ENCODE data around the gene TRIM31.
"Not testable (repeated sequence)": the region's sequence is repeated elsewhere in the genome, so short reads cannot be mapped to it uniquely, and the experiment has no call there.

Gene TRIM31

DNA sequence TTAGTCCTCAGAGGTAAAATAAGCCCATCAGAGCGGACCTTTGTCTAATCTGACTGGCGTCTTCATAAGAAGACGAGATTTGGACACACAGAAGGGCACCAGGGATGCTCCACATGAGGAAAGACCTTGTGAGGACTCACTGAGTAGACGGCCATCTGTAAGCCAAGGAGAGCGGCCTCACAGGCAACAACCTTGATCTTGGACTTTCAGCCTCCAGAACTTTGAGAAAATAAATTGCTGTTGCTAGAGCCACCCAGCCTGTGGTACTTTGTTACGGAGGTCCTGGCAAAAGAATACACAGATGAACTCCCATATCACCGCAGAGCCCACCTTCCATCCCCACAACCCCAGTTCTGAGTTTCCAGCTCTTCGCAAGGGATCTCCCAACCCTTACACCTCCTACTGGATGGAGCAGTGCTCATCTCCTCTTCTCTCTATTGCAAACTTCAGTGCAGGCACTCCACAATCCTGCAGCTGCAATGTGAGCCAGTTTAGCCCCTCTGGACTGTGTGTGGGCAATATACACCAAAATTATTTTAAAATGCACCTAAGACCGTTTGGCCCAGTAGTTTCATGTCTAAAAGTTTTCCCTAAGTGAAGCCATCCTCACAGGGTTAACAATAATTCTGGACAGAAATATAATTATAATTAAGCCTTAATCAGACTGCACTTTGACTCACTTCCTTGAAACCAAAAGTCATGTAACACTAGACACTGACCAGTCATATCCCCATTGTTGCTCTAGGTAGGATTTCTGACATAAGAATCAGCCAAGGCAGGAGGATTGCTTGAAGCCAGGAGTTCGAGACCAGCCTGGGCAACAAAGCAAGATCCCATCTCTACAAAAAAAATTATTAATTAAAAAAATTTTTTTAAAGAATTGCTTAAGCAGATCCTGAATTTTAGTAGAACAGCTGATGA, 8.8 kb upstream of the TRIM31 start:
- H2AK5ac ChIP-seq (ENCODE audit: low read depth, low read length): no peak overlapping the region
- no peak overlapping the region for H3K23ac ChIP-seq (ENCODE audit: low read depth, low read length, poor library complexity)
- WGBS, 2 donors (ENCODE audit: extremely low coverage in 2 of 2, insufficient read length in 2 of 2, insufficient replicate concordance in 1 of 2): no CpG with 5 or more reads among the region's 10 CpGs
- no peaks in the 10 kb centered on the region for H3K79me1 ChIP-seq (ENCODE audit: low read depth, low read length)
- no peak overlapping the region for H2BK120ac ChIP-seq (ENCODE audit: low read depth, low read length)
- no peak for DNase-seq (ENCODE audit: low spot score)
- H3K9me3 ChIP-seq (replicated peaks in 1 of 2; ENCODE audit: control insufficient read depth in 2 of 2, insufficient read depth in 1 of 2, low read depth in 1 of 2, low read length in 2 of 2): no peaks in the 10 kb centered on the region
- H3K9ac ChIP-seq (ENCODE audit: low read depth, low read length, poor library complexity): no peak overlapping the region
- H3K4me1 ChIP-seq (ENCODE audit: control insufficient read depth in 2 of 2, insufficient read depth in 1 of 2, low read depth in 1 of 2, low read length in 2 of 2): no peaks in the 10 kb centered on the region
- no peak overlapping the region for H4K91ac ChIP-seq (ENCODE audit: low read depth, low read length, poor library complexity)
- no peaks in the 10 kb centered on the region for H3K36me3 ChIP-seq (replicated peaks in 1 of 2; ENCODE audit: control insufficient read depth in 2 of 2, insufficient read depth in 2 of 2, low read length in 2 of 2)
- no peak overlapping the region for H3K4me3 ChIP-seq (ENCODE audit: low read length in 2 of 2)
- H3K27ac ChIP-seq (replicated peaks; ENCODE audit: low read length): no peak overlapping the region
- no peak overlapping the region for H2BK12ac ChIP-seq (ENCODE audit: low read length)
- no peak overlapping the region for H3K18ac ChIP-seq (ENCODE audit: low read length)
- H4K8ac ChIP-seq (ENCODE audit: low read depth, low read length): no peak overlapping the region
- H2BK5ac ChIP-seq (ENCODE audit: low read length): no peak overlapping the region
- H3K4ac ChIP-seq (ENCODE audit: low read length): no peak overlapping the region
- H3K27me3 ChIP-seq (ENCODE audit: control insufficient read depth in 3 of 3, insufficient read depth in 3 of 3, low read depth in 1 of 3, low read length in 3 of 3): peaks cover 0 to 53% (median 12%) of the 10 kb centered on the region in 3 experiments
- no peak overlapping the region for H2BK15ac ChIP-seq (ENCODE audit: low read length)
- no peak overlapping the region for H3K4me2 ChIP-seq (ENCODE audit: insufficient read depth, low read length, poor library complexity, severe bottlenecking)
- H3K14ac ChIP-seq (ENCODE audit: low read length): no peak overlapping the region
- H2AFZ ChIP-seq (ENCODE audit: low read length): no peak overlapping the region

DNA sequence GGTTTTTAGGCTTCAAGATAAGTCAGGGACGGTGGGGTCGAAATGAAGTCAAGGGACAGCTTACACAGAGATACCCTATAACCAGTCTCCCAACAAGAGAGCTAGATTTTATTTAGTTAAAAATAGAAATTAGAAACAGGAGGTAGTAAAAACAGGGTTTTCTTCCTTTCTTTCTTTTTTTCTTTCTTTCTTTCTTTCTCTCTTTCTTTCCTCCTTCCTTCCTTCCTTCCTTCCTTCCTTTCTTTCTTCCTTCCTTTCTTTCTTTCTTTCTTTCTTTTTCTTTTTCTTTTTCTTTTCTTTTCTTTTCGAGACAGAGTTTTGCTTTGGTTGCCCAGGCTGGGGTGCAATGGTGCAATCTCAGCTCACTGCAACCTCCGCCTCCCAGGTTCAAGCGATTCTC, 5.8 kb upstream of the TRIM31 start:
- H2AFZ ChIP-seq (ENCODE audit: low read length); H3K4me3 ChIP-seq (ENCODE audit: low read length in 2 of 2); H3K27ac ChIP-seq (replicated peaks; ENCODE audit: low read length); H3K4me1 ChIP-seq (ENCODE audit: control insufficient read depth in 2 of 2, insufficient read depth in 1 of 2, low read depth in 1 of 2, low read length in 2 of 2); H2AK5ac ChIP-seq (ENCODE audit: low read depth, low read length); DNase-seq (ENCODE audit: low spot score); H2BK120ac ChIP-seq (ENCODE audit: low read depth, low read length); H3K9me3 ChIP-seq (replicated peaks in 1 of 2; ENCODE audit: control insufficient read depth in 2 of 2, insufficient read depth in 1 of 2, low read depth in 1 of 2, low read length in 2 of 2); H3K14ac ChIP-seq (ENCODE audit: low read length); H3K4me2 ChIP-seq (ENCODE audit: insufficient read depth, low read length, poor library complexity, severe bottlenecking); H3K36me3 ChIP-seq (replicated peaks in 1 of 2; ENCODE audit: control insufficient read depth in 2 of 2, insufficient read depth in 2 of 2, low read length in 2 of 2); H3K4ac ChIP-seq (ENCODE audit: low read length); H2BK12ac ChIP-seq (ENCODE audit: low read length); H2BK5ac ChIP-seq (ENCODE audit: low read length); H4K8ac ChIP-seq (ENCODE audit: low read depth, low read length); H2BK15ac ChIP-seq (ENCODE audit: low read length); H3K23ac ChIP-seq (ENCODE audit: low read depth, low read length, poor library complexity); H4K91ac ChIP-seq (ENCODE audit: low read depth, low read length, poor library complexity); H3K79me1 ChIP-seq (ENCODE audit: low read depth, low read length); H3K18ac ChIP-seq (ENCODE audit: low read length); H3K9ac ChIP-seq (ENCODE audit: low read depth, low read length, poor library complexity): not testable (repeated sequence)
- no CpG with 5 or more reads among the region's 5 CpGs for WGBS, 2 donors (ENCODE audit: extremely low coverage in 2 of 2, insufficient read length in 2 of 2, insufficient replicate concordance in 1 of 2)
- peaks cover 0 to 41% (median 0%) of the 10 kb centered on the region in 3 experiments for H3K27me3 ChIP-seq (ENCODE audit: control insufficient read depth in 3 of 3, insufficient read depth in 3 of 3, low read depth in 1 of 3, low read length in 3 of 3)

- H3K14ac ChIP-seq (ENCODE audit: low read length): no peak overlapping the region
- H2BK120ac ChIP-seq (ENCODE audit: low read depth, low read length): no peak overlapping the region
- no peak overlapping the region for H3K27ac ChIP-seq (replicated peaks; ENCODE audit: low read length)
- peaks cover 0 to 50% (median 11%) of the 10 kb centered on the region in 3 experiments for H3K27me3 ChIP-seq (ENCODE audit: control insufficient read depth in 3 of 3, insufficient read depth in 3 of 3, low read depth in 1 of 3, low read length in 3 of 3)
- no peak overlapping the region for H3K23ac ChIP-seq (ENCODE audit: low read depth, low read length, poor library complexity)
- H2BK15ac ChIP-seq (ENCODE audit: low read length): no peak overlapping the region
- H3K18ac ChIP-seq (ENCODE audit: low read length): no peak overlapping the region
- H3K36me3 ChIP-seq (replicated peaks in 1 of 2; ENCODE audit: control insufficient read depth in 2 of 2, insufficient read depth in 2 of 2, low read length in 2 of 2): no peaks in the 10 kb centered on the region
- H2AK5ac ChIP-seq (ENCODE audit: low read depth, low read length): no peak overlapping the region
- no peak overlapping the region for H2AFZ ChIP-seq (ENCODE audit: low read length)
- DNase-seq (ENCODE audit: low spot score): no peak
- no CpG with 5 or more reads among the region's 6 CpGs for WGBS, 2 donors (ENCODE audit: extremely low coverage in 2 of 2, insufficient read length in 2 of 2, insufficient replicate concordance in 1 of 2)
- no peak overlapping the region for H2BK12ac ChIP-seq (ENCODE audit: low read length)
- no peak overlapping the region for H3K4ac ChIP-seq (ENCODE audit: low read length)
- no peaks in the 10 kb centered on the region for H3K4me1 ChIP-seq (ENCODE audit: control insufficient read depth in 2 of 2, insufficient read depth in 1 of 2, low read depth in 1 of 2, low read length in 2 of 2)
- H4K91ac ChIP-seq (ENCODE audit: low read depth, low read length, poor library complexity): no peak overlapping the region
- H2BK5ac ChIP-seq (ENCODE audit: low read length): no peak overlapping the region
- no peak overlapping the region for H3K9ac ChIP-seq (ENCODE audit: low read depth, low read length, poor library complexity)
- no peaks in the 10 kb centered on the region for H3K79me1 ChIP-seq (ENCODE audit: low read depth, low read length)
- H3K4me2 ChIP-seq (ENCODE audit: insufficient read depth, low read length, poor library complexity, severe bottlenecking): no peak overlapping the region
- no peak overlapping the region for H3K4me3 ChIP-seq (ENCODE audit: low read length in 2 of 2)
- no peak overlapping the region for H4K8ac ChIP-seq (ENCODE audit: low read depth, low read length)
- no peaks in the 10 kb centered on the region for H3K9me3 ChIP-seq (replicated peaks in 1 of 2; ENCODE audit: control insufficient read depth in 2 of 2, insufficient read depth in 1 of 2, low read depth in 1 of 2, low read length in 2 of 2)
These were observed 3.8 kb upstream of the TRIM31 start for GRCh38 chr6:30116724-30117123.

DNA sequence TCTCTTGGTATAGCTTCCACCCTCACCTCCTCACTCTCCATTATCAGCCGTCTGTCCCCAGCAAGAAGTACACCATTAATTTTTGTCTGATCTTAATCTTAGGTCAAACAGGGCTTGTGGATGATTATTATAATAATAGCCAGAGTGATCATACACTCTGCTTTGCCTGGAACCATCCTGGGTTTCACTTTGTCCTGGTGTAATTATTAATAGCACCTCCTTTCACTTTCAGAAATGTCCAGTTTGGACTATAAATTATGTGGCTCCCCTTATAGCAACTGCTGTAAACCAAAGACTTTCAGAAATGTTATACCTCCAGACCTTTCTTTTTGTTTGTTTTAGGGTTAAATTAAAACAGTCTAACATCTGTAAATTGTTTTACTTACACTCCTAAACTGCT, 951 bp upstream of the TRIM31 start:
- DNase-seq (ENCODE audit: low spot score): no peak
- Histone ChIP-seq H4K8ac (ENCODE audit: low read depth, low read length) (no peak overlapping the region), H3K4ac (ENCODE audit: low read length) (no peak overlapping the region), H4K91ac (ENCODE audit: low read depth, low read length, poor library complexity) (no peak overlapping the region), H3K27me3 (ENCODE audit: control insufficient read depth in 3 of 3, insufficient read depth in 3 of 3, low read depth in 1 of 3, low read length in 3 of 3) (peaks cover 0 to 48% (median 19%) of the 10 kb centered on the region in 3 experiments), H2BK5ac (ENCODE audit: low read length) (no peak overlapping the region), H2BK15ac (ENCODE audit: low read length) (no peak overlapping the region), H2BK12ac (ENCODE audit: low read length) (no peak overlapping the region), H3K23ac (ENCODE audit: low read depth, low read length, poor library complexity) (no peak overlapping the region), H3K27ac (replicated peaks; ENCODE audit: low read length) (no peak overlapping the region), H3K18ac (ENCODE audit: low read length) (no peak overlapping the region), H3K14ac (ENCODE audit: low read length) (no peak overlapping the region), H3K36me3 (replicated peaks in 1 of 2; ENCODE audit: control insufficient read depth in 2 of 2, insufficient read depth in 2 of 2, low read length in 2 of 2) (no peaks in the 10 kb centered on the region), H2AK5ac (ENCODE audit: low read depth, low read length) (no peak overlapping the region), H3K4me2 (ENCODE audit: insufficient read depth, low read length, poor library complexity, severe bottlenecking) (no peak overlapping the region), H3K79me1 (ENCODE audit: low read depth, low read length) (no peaks in the 10 kb centered on the region), H2AFZ (ENCODE audit: low read length) (no peak overlapping the region), H3K4me1 (ENCODE audit: control insufficient read depth in 2 of 2, insufficient read depth in 1 of 2, low read depth in 1 of 2, low read length in 2 of 2) (no peaks in the 10 kb centered on the region), H2BK120ac (ENCODE audit: low read depth, low read length) (no peak overlapping the region), H3K9me3 (replicated peaks in 1 of 2; ENCODE audit: control insufficient read depth in 2 of 2, insufficient read depth in 1 of 2, low read depth in 1 of 2, low read length in 2 of 2) (no peaks in the 10 kb centered on the region), H3K4me3 (ENCODE audit: low read length in 2 of 2) (no peak overlapping the region), H3K9ac (ENCODE audit: low read depth, low read length, poor library complexity) (no peak overlapping the region)
- no CpG with 5 or more reads among the region's 1 CpG for WGBS, 2 donors (ENCODE audit: extremely low coverage in 2 of 2, insufficient read length in 2 of 2, insufficient replicate concordance in 1 of 2)
